HG03460 (cell line): Measurements from ENCODE around the gene ALAS1.
"Not testable (repeated sequence)": the region's sequence is repeated elsewhere in the genome, so short reads cannot be mapped to it uniquely, and the experiment has no call there.

ENCODE experiments used
- ATAC-seq: cut with Tn5 transposase; IDR thresholded peaks from one replicate; pipeline ENCODE4 v1.9.1; 2021; ENCODE audit not compliant: unreplicated experiment

Gene ALAS1

GRCh38 chr3:52176951-52177700 is 20.8 kb upstream of the ALAS1 start:
- no peak for ATAC-seq

GRCh38 chr3:52177701-52178042 is 20.3 kb upstream of the ALAS1 start:
- no peak for ATAC-seq

- not testable (repeated sequence) for ATAC-seq
These were observed 19.8 kb upstream of the ALAS1 start for GRCh38 chr3:52178126-52178525.

GRCh38 chr3:52178537-52178936 is 19.4 kb upstream of the ALAS1 start:
- ATAC-seq, result no peak

GRCh38 chr3:52181543-52181942 is 16.4 kb upstream of the ALAS1 start:
- ATAC-seq, result no peak

- ATAC-seq, result no peak
These were observed 15.8 kb upstream of the ALAS1 start for GRCh38 chr3:52182196-52182595.

- ATAC-seq, result no peak
These were observed 15.3 kb upstream of the ALAS1 start for GRCh38 chr3:52182691-52183090.

- no peak for ATAC-seq
These were observed 14.0 kb upstream of the ALAS1 start for GRCh38 chr3:52183786-52184445.

- ATAC-seq, result no peak
These were observed 13.3 kb upstream of the ALAS1 start for GRCh38 chr3:52184690-52185089.

- no peak for ATAC-seq
These were observed 12.6 kb upstream of the ALAS1 start for GRCh38 chr3:52185311-52185710.

GRCh38 chr3:52185837-52186236 is 12.1 kb upstream of the ALAS1 start:
- no peak for ATAC-seq

- no peak for ATAC-seq
These were observed 11.2 kb upstream of the ALAS1 start for GRCh38 chr3:52186729-52187128.

GRCh38 chr3:52188556-52188955 is 9.4 kb upstream of the ALAS1 start:
- ATAC-seq, result no peak

GRCh38 chr3:52190294-52191074 is 7.5 kb upstream of the ALAS1 start:
- ATAC-seq, result no peak

- no peak for ATAC-seq
These were observed 6.3 kb upstream of the ALAS1 start for GRCh38 chr3:52191663-52192062.

- ATAC-seq, result no peak
These were observed 4.9 kb upstream of the ALAS1 start for GRCh38 chr3:52193065-52193464.

GRCh38 chr3:52194485-52195290 is 3.3 kb upstream of the ALAS1 start:
- no peak for ATAC-seq

GRCh38 chr3:52195291-52195597 is 2.7 kb upstream of the ALAS1 start:
- no peak for ATAC-seq

GRCh38 chr3:52195823-52196331 is 2.1 kb upstream of the ALAS1 start:
- ATAC-seq, result no peak

- no peak for ATAC-seq
These were observed 983 bp upstream of the ALAS1 start for GRCh38 chr3:52196977-52197376.

GRCh38 chr3:52197499-52197841 is 490 bp upstream of the ALAS1 start:
- no peak for ATAC-seq
